ENCODE measurements around the gene PORCN.

DNA sequence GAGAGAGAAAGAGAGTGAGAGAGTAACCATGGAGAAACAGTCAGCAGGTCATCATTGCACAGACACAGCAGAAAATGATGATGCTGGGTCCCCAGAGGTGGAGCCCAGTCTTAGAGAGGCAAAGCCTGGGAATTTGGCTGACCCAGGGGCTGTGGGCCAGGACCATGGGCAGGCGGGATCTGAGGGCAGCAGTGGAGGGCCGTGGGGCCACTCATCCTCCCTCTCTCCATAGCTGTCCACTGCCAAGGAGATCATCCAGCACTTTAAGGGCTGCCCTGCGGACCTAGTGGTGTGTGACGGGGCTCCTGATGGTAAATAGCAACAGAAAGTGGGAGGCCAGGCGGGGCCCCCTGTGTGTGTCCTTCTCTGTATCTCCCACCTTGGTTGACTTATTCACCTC lies 30.0 kb upstream of the PORCN start:
- TF ChIP-seq EGR1 (conservative IDR thresholded peaks at IDR 0.05), result no peak
- no peak for TF ChIP-seq ZNF124 (CRISPR knock-in tag; IDR thresholded peaks at IDR 0.05)
- TF ChIP-seq SNRNP70 (optimal IDR thresholded peaks at IDR 0.05; ENCODE audit: low read depth, low read length), result no peak
- TF ChIP-seq, protein P1, sequence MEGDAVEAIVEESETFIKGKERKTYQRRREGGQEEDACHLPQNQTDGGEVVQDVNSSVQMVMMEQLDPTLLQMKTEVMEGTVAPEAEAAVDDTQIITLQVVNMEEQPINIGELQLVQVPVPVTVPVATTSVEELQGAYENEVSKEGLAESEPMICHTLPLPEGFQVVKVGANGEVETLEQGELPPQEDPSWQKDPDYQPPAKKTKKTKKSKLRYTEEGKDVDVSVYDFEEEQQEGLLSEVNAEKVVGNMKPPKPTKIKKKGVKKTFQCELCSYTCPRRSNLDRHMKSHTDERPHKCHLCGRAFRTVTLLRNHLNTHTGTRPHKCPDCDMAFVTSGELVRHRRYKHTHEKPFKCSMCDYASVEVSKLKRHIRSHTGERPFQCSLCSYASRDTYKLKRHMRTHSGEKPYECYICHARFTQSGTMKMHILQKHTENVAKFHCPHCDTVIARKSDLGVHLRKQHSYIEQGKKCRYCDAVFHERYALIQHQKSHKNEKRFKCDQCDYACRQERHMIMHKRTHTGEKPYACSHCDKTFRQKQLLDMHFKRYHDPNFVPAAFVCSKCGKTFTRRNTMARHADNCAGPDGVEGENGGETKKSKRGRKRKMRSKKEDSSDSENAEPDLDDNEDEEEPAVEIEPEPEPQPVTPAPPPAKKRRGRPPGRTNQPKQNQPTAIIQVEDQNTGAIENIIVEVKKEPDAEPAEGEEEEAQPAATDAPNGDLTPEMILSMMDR (IDR thresholded peaks at IDR 0.05 in 2 of 3, conservative IDR thresholded peaks at IDR 0.05 in 1 of 3; ENCODE audit: insufficient read depth in 2 of 3, low read depth in 1 of 3, low read length in 3 of 3), result no peak
- TF ChIP-seq GATA2 (CRISPR knock-in tag; IDR thresholded peaks at IDR 0.05), result no peak
